A673 (cell line): ENCODE results near the gene BCAS1.

ENCODE experiments used
- EZH2 ChIP-seq: fragments of 200-600 bp; sonication (generic); IDR thresholded peaks from 2 replicates; pipeline ENCODE4 v1.6.1; 2017; ENCODE audit warnings: borderline replicate concordance, low read depth, mild to moderate bottlenecking, mixed read lengths, antibody characterized with exemption, low read length; ENCODE audit not compliant: poor library complexity, severe bottlenecking
- TF ChIP-seq, protein P1 (sequence below): fragments of 300-800, 200-600 bp; sonication (generic); conservative IDR thresholded peaks from 2 replicates; pipeline ENCODE4 v1.5.1; 2017; ENCODE audit warnings: low read depth, mild to moderate bottlenecking, antibody characterized with exemption, low read length, moderate library complexity, mixed read lengths

DNA sequence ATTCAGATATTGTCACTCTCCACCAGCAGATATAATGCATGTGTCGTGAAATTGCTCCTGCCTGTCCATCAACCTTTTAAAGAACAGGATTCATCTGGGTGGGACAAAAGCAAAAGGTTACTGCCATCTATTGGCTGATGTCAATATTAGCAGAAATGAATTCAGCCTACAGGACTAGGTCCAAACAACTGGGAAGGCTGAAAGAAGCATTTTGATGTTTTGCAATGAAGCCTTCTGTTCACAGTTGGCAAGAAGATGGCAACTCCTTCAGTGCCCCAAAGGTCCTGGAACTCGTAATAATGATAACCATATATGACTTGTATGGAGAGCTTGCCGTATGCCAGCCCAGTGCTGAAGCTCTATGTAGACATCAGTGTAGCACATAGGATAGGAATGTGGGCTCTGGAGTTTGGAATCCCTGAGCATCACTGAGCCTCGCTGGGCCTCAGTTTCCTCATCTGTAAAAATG is 7.5 kb downstream of the BCAS1 start:
- TF ChIP-seq, protein P1, sequence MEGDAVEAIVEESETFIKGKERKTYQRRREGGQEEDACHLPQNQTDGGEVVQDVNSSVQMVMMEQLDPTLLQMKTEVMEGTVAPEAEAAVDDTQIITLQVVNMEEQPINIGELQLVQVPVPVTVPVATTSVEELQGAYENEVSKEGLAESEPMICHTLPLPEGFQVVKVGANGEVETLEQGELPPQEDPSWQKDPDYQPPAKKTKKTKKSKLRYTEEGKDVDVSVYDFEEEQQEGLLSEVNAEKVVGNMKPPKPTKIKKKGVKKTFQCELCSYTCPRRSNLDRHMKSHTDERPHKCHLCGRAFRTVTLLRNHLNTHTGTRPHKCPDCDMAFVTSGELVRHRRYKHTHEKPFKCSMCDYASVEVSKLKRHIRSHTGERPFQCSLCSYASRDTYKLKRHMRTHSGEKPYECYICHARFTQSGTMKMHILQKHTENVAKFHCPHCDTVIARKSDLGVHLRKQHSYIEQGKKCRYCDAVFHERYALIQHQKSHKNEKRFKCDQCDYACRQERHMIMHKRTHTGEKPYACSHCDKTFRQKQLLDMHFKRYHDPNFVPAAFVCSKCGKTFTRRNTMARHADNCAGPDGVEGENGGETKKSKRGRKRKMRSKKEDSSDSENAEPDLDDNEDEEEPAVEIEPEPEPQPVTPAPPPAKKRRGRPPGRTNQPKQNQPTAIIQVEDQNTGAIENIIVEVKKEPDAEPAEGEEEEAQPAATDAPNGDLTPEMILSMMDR: peak; percentile 76
- no peak for TF ChIP-seq EZH2
